Uterine smooth muscle cell (primary cell): ENCODE measurements around the gene MRNIP. TPM values are rescaled to one million over a fixed set of nuclear protein-coding genes. Genes with fewer than 3 reads are reported as not detected.

Source experiments
- total RNA-seq: library from RNA; depleted of rRNA; stranded (reverse); fragments of >200 nt; gene quantifications from 2 replicates; pipeline ENCODE4 v1.2.3, GENCODE V29; 2014

Gene MRNIP
- total RNA-seq: 13.7 and 15.9 TPM in 2 replicates

GRCh38 chr5:179858586-179859427 lies at the start of gene MRNIP:
MRNIP (minus strand) TSS chr5:179858817; CDS start chr5:179858796, 21 bp downstream.

GRCh38 chr5:179907556-179908324 lies 49.1 kb upstream of the MRNIP start, which contains the start of gene TBC1D9B:
TBC1D9B (minus strand) TSS chr5:179907897; CDS start chr5:179907821, 76 bp downstream.

GRCh38 chr5:179820483-179821297 lies 37.9 kb downstream of the MRNIP start, which contains the start of gene SQSTM1:
SQSTM1 (plus strand) TSS chr5:179820905; CDS start chr5:179820937, 32 bp downstream.

GRCh38 chr5:179806250-179807048 lies 52.2 kb downstream of the MRNIP start, which contains the start of gene MGAT4B:
MGAT4B (minus strand) TSS chr5:179806866; CDS start chr5:179806583, 283 bp downstream.

GRCh38 chr5:179793468-179794139 lies 65.0 kb downstream of the MRNIP start, which contains the start of gene LTC4S:
LTC4S (plus strand) TSS chr5:179793986; CDS start chr5:179794081, 95 bp downstream.

Other genes starting within 250 kb of the MRNIP start
- gene HNRNPH1, start 235.1 kb downstream of the MRNIP start, total RNA-seq: 519 and 777 TPM in 2 replicates
- 0.50 TPM in 1 of 2 replicates, not detected in the other for gene CBY3, start 177.8 kb downstream of the MRNIP start, total RNA-seq
- gene CANX, start 159.8 kb downstream of the MRNIP start, total RNA-seq: 962 and 1,061 TPM in 2 replicates
- gene MAML1, start 126.0 kb downstream of the MRNIP start, total RNA-seq: 6.2 TPM in 2 replicates
- gene LTC4S, start 64.8 kb downstream of the MRNIP start, total RNA-seq: 0.33 and 0.50 TPM in 2 replicates
- 136 and 146 TPM in 2 replicates for gene MGAT4B, start 52.0 kb downstream of the MRNIP start, total RNA-seq
- 922 and 1,425 TPM in 2 replicates for gene SQSTM1, start 37.9 kb downstream of the MRNIP start, total RNA-seq
- gene TBC1D9B, start 49.1 kb upstream of the MRNIP start, total RNA-seq: 48.7 and 57.0 TPM in 2 replicates
- 16.6 and 21.2 TPM in 2 replicates for gene RNF130, start 212.9 kb upstream of the MRNIP start, total RNA-seq